ENCODE data around the gene ENKUR. TPM values are rescaled to one million over a fixed set of nuclear protein-coding genes. Genes with fewer than 3 reads are reported as not detected.

ENKUR gene
- total RNA-seq, 1 donor, result under 0.01 TPM

DNA sequence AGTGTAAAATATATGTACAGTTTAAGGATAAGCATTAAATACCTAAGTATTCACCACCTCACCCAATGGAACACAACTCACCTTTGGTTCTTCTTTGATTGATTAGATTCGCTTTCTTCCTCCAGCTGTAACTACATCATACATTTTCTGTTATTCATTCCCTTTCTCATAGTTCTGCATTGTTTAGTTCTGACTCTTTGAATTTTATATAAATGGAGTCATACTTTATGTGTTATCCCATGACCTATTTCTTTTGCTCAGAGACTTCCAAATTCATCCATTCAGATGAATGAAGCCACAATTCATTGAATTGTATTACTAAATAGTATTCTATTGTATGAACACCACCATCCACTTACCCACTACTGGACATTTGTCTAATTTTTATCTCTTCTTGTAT, 12.8 kb upstream of the ENKUR start:
- no peak for DNase-seq (ENCODE audit: low read depth)
- TF ChIP-seq, protein P1, sequence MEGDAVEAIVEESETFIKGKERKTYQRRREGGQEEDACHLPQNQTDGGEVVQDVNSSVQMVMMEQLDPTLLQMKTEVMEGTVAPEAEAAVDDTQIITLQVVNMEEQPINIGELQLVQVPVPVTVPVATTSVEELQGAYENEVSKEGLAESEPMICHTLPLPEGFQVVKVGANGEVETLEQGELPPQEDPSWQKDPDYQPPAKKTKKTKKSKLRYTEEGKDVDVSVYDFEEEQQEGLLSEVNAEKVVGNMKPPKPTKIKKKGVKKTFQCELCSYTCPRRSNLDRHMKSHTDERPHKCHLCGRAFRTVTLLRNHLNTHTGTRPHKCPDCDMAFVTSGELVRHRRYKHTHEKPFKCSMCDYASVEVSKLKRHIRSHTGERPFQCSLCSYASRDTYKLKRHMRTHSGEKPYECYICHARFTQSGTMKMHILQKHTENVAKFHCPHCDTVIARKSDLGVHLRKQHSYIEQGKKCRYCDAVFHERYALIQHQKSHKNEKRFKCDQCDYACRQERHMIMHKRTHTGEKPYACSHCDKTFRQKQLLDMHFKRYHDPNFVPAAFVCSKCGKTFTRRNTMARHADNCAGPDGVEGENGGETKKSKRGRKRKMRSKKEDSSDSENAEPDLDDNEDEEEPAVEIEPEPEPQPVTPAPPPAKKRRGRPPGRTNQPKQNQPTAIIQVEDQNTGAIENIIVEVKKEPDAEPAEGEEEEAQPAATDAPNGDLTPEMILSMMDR (IDR thresholded peaks at IDR 0.05; ENCODE audit: insufficient read depth, low read depth, low read length), result no peak
- H3K4me3 ChIP-seq (ENCODE audit: low read depth, low read length), result no peak overlapping the region

DNA sequence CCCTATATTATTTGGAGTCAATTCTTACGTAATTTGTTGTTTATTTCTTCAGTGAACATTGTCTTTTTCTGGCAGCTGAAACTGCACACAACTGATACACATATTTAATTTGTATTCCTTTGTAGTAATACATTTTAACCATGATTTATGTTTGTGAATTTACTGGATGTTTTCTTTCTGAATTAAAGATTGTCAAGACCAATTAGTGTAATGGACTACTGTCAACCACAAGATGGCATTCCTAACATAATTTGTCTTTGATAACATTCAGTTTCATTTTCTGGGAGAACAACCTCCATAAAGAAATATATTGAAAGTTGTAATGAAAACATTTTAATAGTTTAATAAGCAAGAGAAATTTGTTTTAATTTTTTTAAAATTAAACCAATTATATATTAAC, 10.5 kb upstream of the ENKUR start:
- TF ChIP-seq, protein P1 (IDR thresholded peaks at IDR 0.05; ENCODE audit: insufficient read depth, low read depth, low read length), result no peak
- no peak overlapping the region for H3K4me3 ChIP-seq (ENCODE audit: low read depth, low read length)
- peak; percentile 18 for DNase-seq (ENCODE audit: low read depth)

DNA sequence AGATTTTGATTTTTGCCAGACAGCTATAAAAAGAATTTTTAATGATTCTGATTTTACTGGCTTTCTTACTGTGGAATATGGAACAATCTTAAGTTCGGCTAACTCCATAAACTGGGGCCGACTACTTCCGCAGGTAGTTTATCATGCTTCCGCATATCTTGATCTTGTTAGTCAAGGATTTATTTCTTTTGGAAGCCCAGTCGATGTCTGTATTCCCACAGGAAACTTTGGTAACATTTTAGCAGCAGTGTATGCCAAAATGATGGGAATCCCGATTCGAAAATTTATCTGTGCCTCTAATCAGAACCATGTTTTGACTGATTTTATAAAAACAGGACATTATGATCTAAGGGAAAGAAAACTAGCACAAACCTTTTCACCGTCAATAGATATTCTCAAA, 8.6 kb upstream of the ENKUR start:
- H3K4me3 ChIP-seq (ENCODE audit: low read depth, low read length), result no peak overlapping the region
- TF ChIP-seq, protein P1 (IDR thresholded peaks at IDR 0.05; ENCODE audit: insufficient read depth, low read depth, low read length), result no peak
- no peak for DNase-seq (ENCODE audit: low read depth)

DNA sequence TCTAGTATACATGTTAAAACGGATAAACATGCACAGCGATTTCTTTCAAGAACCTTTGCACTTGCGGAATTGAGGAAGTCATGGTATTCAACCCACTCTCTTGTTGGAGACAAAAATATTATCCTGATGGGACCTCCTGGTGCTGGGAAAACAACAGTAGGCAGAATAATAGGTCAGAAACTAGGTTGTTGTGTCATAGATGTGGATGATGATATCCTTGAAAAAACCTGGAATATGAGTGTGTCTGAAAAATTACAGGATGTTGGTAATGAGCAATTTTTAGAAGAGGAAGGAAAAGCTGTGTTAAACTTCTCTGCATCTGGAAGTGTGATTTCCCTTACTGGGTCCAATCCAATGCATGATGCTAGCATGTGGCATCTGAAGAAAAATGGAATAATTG, 7.3 kb upstream of the ENKUR start:
- TF ChIP-seq, protein P1 (IDR thresholded peaks at IDR 0.05; ENCODE audit: insufficient read depth, low read depth, low read length), result no peak
- DNase-seq (ENCODE audit: low read depth), result no peak
- no peak overlapping the region for H3K4me3 ChIP-seq (ENCODE audit: low read depth, low read length)

DNA sequence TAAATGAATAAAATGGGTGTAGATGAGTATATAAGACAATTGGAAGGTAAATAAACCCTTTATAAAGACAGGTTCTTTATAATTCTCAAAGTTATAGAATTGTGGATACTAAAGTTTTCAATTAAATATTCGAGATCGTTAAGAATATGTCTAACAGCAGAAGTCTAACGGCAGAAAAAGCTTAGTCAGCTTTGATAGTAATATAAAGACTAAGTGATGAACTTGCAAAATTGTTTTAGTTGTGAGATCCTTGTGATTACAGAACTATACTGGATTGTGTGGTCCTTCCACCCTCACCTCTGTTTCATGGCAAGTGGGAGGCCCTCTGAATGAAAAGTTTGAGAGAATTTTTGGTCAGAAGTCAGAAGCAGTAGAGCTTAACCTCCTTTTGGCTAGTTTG, 2.7 kb upstream of the ENKUR start:
- no peak for DNase-seq (ENCODE audit: low read depth)
- TF ChIP-seq, protein P1 (IDR thresholded peaks at IDR 0.05; ENCODE audit: insufficient read depth, low read depth, low read length), result no peak

DNA sequence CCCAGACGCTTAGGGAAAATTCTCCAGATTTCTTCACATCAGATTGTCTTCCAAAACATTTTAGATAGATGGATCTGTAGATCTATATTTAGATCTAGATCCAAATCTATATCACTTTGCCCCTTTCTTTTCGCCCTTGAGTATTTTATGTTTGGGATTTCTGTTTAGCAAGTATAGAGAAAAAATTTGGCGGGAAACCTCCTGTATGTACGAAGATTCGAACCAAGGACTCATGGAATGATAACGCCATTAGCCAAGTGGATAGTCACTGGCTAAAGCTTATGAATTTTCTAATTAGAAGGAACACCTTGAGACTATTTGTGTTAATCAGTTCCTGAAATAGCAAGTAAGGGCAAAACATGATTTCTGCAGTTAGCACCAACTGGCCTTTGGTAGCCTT, 1.7 kb upstream of the ENKUR start:
- TF ChIP-seq, protein P1 (IDR thresholded peaks at IDR 0.05; ENCODE audit: insufficient read depth, low read depth, low read length), result no peak
- no peak overlapping the region for H3K4me3 ChIP-seq (ENCODE audit: low read depth, low read length)
- DNase-seq (ENCODE audit: low read depth), result no peak

More for the DNA sequence above, 2.7 kb upstream of the ENKUR start:
- H3K4me3 ChIP-seq (ENCODE audit: low read depth, low read length), result no peak overlapping the region

DNA sequence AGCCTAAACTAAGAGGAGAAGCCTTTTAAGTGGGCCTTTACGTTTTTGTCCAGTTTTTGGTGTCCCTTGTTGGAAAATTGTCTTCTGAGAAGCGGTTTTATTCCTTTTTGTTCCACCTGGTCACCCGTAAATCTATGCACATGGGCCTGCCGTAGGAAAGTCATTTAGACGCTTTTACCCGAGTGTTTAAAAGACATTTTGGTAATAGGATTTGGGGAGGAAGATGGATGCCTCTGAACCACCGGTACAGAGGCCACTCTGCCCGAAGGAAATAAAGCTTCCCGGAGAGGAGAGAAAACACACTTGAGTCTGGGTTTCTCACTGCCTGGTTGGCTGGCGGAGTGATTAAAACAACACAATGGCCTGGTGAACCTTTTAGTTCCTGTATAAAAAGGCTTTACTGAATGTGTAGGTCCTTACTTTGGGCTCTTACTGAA, 1.2 kb upstream of the ENKUR start:
- H3K4me3 ChIP-seq (ENCODE audit: low read depth, low read length), result peak overlapping the region; percentile 62
- TF ChIP-seq, protein P1 (IDR thresholded peaks at IDR 0.05; ENCODE audit: insufficient read depth, low read depth, low read length), result no peak
- DNase-seq (ENCODE audit: low read depth), result no peak

All from fibroblast of villous mesenchyme (primary cell).